GM12878 (cell line): ENCODE measurements around the gene BARD1. TPM values are rescaled to one million over a fixed set of nuclear protein-coding genes. Genes with fewer than 3 reads are reported as not detected.

Source experiments
- ATAC-seq: fragments of 200-7000 bp; cut with Tn5 transposase; 3 replicates; pipeline ENCODE4 v1.9.1; 2020; ENCODE audit warnings: mild to moderate bottlenecking, moderate library complexity
- BruUV-seq: library from RNA; stranded (reverse); fragments of 400-500 nt; replicated peaks from 2 replicates; lab custom pipeline; 2021; lab: Mats Ljungman, UMichigan
- CTCF ChIA-PET: fragments of 300-600 bp; sonication (Branson Sonifier 250); formaldehyde crosslinking; extraction: SDS; loops from one replicate; lab custom pipeline; 2021; ENCODE audit warnings: inconsistent platforms; lab: Yijun Ruan, JAX
- POLR2A ChIA-PET: fragments of 350-600 bp; formaldehyde crosslinking; extraction: SDS; loops from one replicate; lab custom pipeline; 2021; ENCODE audit warnings: inconsistent platforms; lab: Charles Lee
- RAD21 ChIA-PET: fragments of 300-600 bp; sonication (Branson Sonifier 250); formaldehyde crosslinking; loops from one replicate; lab custom pipeline; 2023; ENCODE audit warnings: antibody characterized with exemption; ENCODE audit not compliant: unreplicated experiment; lab: Charles Lee
- SMC1A ChIA-PET: fragments of 300-600 bp; sonication (Branson Sonifier 250); formaldehyde crosslinking; loops from one replicate; lab custom pipeline; 2023; ENCODE audit not compliant: unreplicated experiment, uncharacterized antibody; lab: Charles Lee
- DNase-seq: peaks from one replicate; pipeline ENCODE4 v3.0.0-alpha.2; 2011; ENCODE audit warnings: low read depth, low spot score
- FAIRE-seq: peaks from 3 replicates; lab custom pipeline; 2011; peaks lifted over from hg19 to GRCh38; lab: Jason Lieb, UNC
- H2AFZ ChIP-seq: 2 replicates; pipeline ENCODE4 v1.6.0; 2011; ENCODE audit warnings: low read depth, low read length, control low read depth; ENCODE audit not compliant: control insufficient read depth
- H3K27ac ChIP-seq: 2 replicates; pipeline ENCODE4 v1.5.1; 2011; ENCODE audit warnings: control low read depth; ENCODE audit not compliant: control insufficient read depth, insufficient read depth
- H3K27me3 ChIP-seq, 2 experiments: replicated peaks in 1 of 2; 2 replicates each; pipeline versions ENCODE4 v1.6.0 to v1.6.1; 2011; ENCODE audit warnings: low read length in 1 of 2; ENCODE audit not compliant: control insufficient read depth in 2 of 2, insufficient read depth in 2 of 2
- H3K36me3 ChIP-seq, 2 experiments: 2 replicates each; pipeline ENCODE4 v1.5.1; 2011; ENCODE audit warnings: low read length in 1 of 2; ENCODE audit not compliant: control insufficient read depth in 2 of 2, insufficient read depth in 2 of 2
- H3K4me1 ChIP-seq: 2 replicates; pipeline ENCODE4 v1.6.1; 2011; ENCODE audit warnings: mild to moderate bottlenecking, low read length, moderate library complexity, mixed read lengths; ENCODE audit not compliant: control insufficient read depth, insufficient read depth
- H3K4me2 ChIP-seq: 2 replicates; pipeline ENCODE4 v1.6.0; 2011; ENCODE audit warnings: control low read depth; ENCODE audit not compliant: control insufficient read depth, insufficient read depth
- H3K4me3 ChIP-seq: fragments of 200-600 bp; sonication (generic); 2 replicates; pipeline ENCODE4 v1.5.1; 2016
- H3K79me2 ChIP-seq: 2 replicates; pipeline ENCODE4 v1.6.0; 2011; ENCODE audit warnings: low read length; ENCODE audit not compliant: control insufficient read depth, insufficient read depth
- H3K9ac ChIP-seq: 2 replicates; pipeline ENCODE4 v1.8.0; 2011; ENCODE audit warnings: low read length, control low read depth, mixed read lengths; ENCODE audit not compliant: control insufficient read depth, insufficient read depth
- H3K9me3 ChIP-seq: replicated peaks from 3 replicates; pipeline ENCODE4 v1.5.1; 2011; ENCODE audit warnings: mild to moderate bottlenecking, low read length; ENCODE audit not compliant: control insufficient read depth, insufficient read depth
- H4K20me1 ChIP-seq: 2 replicates; pipeline ENCODE4 v1.6.0; 2011; ENCODE audit not compliant: control insufficient read depth, insufficient read depth
- ATF7 ChIP-seq: fragments of 450-650 bp; IDR thresholded peaks from 2 replicates; pipeline ENCODE4 v1.6.1; 2016; ENCODE audit warnings: low read depth, mild to moderate bottlenecking
- CHD1 ChIP-seq: IDR thresholded peaks from 2 replicates; pipeline ENCODE4 v1.6.1; 2012; ENCODE audit warnings: low read depth, low read length, improper control_type of control experiment
- EP300 ChIP-seq, 2 experiments: fragments of 150-350 bp in 1 of 2; IDR thresholded peaks; 2 replicates each; pipeline ENCODE4 v1.6.1; 2011 to 2012; ENCODE audit warnings: low read depth in 2 of 2, low read length in 2 of 2, borderline replicate concordance in 1 of 2, improper control_type of control experiment in 1 of 2, inconsistent platforms in 1 of 2; ENCODE audit not compliant: control insufficient read depth in 1 of 2
- MEF2A ChIP-seq: IDR thresholded peaks from 2 replicates; pipeline ENCODE4 v1.6.1; 2011; ENCODE audit warnings: low read depth, mild to moderate bottlenecking, low read length, moderate library complexity; ENCODE audit not compliant: insufficient read depth
- MEF2B ChIP-seq: fragments of 450-650 bp; IDR thresholded peaks from 2 replicates; pipeline ENCODE4 v1.6.1; 2018; ENCODE audit warnings: mild to moderate bottlenecking, moderate library complexity; ENCODE audit not compliant: partially characterized antibody, poor library complexity, severe bottlenecking
- MTA2 ChIP-seq: fragments of 450-650 bp; IDR thresholded peaks from 2 replicates; pipeline ENCODE4 v1.6.1; 2016; ENCODE audit warnings: low read depth, mild to moderate bottlenecking, moderate library complexity
- NFIC ChIP-seq: IDR thresholded peaks from 2 replicates; pipeline ENCODE4 v1.6.1; 2012; ENCODE audit warnings: low read depth, mild to moderate bottlenecking, inconsistent platforms, low read length, moderate library complexity
- NR2F1 ChIP-seq: fragments of 450-650 bp; conservative IDR thresholded peaks from 2 replicates; pipeline ENCODE4 v1.6.1; 2017; ENCODE audit warnings: mild to moderate bottlenecking
- POU2F2 ChIP-seq: IDR thresholded peaks from 3 replicates; pipeline ENCODE4 v1.6.1; 2011; ENCODE audit warnings: low read depth, mild to moderate bottlenecking, low read length, borderline replicate concordance
- STAT1 ChIP-seq: fragments of 450-650 bp; conservative IDR thresholded peaks from 2 replicates; pipeline ENCODE4 v1.6.1; 2014; ENCODE audit warnings: antibody characterized with exemption, mild to moderate bottlenecking
- ZNF622 ChIP-seq: fragments of 450-650 bp; IDR thresholded peaks from 2 replicates; pipeline ENCODE4 v1.6.1; 2017; ENCODE audit warnings: mild to moderate bottlenecking, inconsistent platforms
- in situ Hi-C: fragments of 300-500 bp; cut with MboI; formaldehyde crosslinking; loops from 9 replicates; pipeline ENCODE4 v1.14.3; 2018; ENCODE audit warnings: mixed read lengths
- intact Hi-C: fragments of 100-400 bp; cut with micrococcal nuclease; formaldehyde crosslinking; loops from one replicate; pipeline ENCODE4 v1.14.2; 2022; ENCODE audit not compliant: unreplicated experiment
- polyA plus RNA-seq, 11 experiments: library from polyadenylated mRNA; depleted of rRNA in 4 of 11; unstranded in 6 of 11; stranded (reverse) in 5 of 11; fragments of >200 nt; fragmentation: Nextera tagmentation in 4 of 11; fragmentation: Illumina TruSeq in 1 of 11; extraction: Ambion mirVana in 4 of 11; extraction: Trizol in 1 of 11; gene quantifications; 1 replicate in 1 of 11; 2 replicates in 10 of 11; pipeline versions ENCODE4 v1.2.1 to v1.2.3, GENCODE V29; 2011 to 2016; ENCODE audit warnings: inconsistent platforms in 2 of 11, missing spikeins in 2 of 11, low read depth in 1 of 11
- total RNA-seq, 4 experiments: library from RNA; depleted of rRNA in 3 of 4; stranded (reverse); fragments of >200 nt in 3 of 4; fragmentation: Illumina TruSeq in 1 of 4; extraction: Trizol in 1 of 4; gene quantifications; 2 replicates each; pipeline versions ENCODE4 v1.2.1 to v1.2.3, GENCODE V29; 2013 to 2021

BARD1 gene
- total and polyA plus RNA-seq, 10 of the 15 experiments (the other 5 are each of a cell fraction or from before 2014, with no cell fraction given): 15.3 to 45.7 (median 31.6) TPM

DNA sequence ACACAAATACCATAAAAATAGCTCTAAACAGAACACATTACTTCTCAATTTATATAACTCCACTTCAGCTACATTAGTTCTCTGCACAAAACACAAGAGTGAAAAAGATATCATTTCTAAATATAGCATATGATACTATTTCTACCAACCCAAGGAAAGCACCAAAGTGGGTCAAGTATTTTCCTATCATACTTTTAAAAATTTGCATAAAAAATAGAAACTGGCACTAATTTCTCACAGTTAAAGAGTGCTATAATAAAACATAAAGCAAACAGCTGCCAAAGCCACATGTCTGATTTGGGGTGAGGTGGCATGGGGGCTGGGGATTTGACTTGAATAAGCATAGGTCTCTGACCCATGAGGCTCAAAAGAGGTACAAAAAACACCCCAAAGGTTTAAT is 61.5 kb downstream of the BARD1 start:
- no peak for FAIRE-seq
- TF ChIP-seq ZNF622: no peak
- TF ChIP-seq POU2F2: peak; percentile 56; the same call in 1 of the 3 replicates
- peak; percentile 79 for TF ChIP-seq MEF2B
- TF ChIP-seq MEF2A: peak; percentile 71; the same call in 1 of the 2 replicates
- peak; percentile 47; the same call in 1 of the 2 replicates for TF ChIP-seq NFIC
- TF ChIP-seq NR2F1: peak; percentile 27; the same call in 1 of the 2 replicates
- TF ChIP-seq EP300 (IDR thresholded peaks at IDR 0.05; ENCODE audit: borderline replicate concordance in 1 of 2, control insufficient read depth in 1 of 2, low read depth in 2 of 2, low read length in 2 of 2): peak in 1 of 2 experiments; percentile 47; a peak in 1 of 4 replicates
- TF ChIP-seq MTA2: peak; percentile 31; the same call in 1 of the 2 replicates
- no peak for TF ChIP-seq STAT1
- TF ChIP-seq CHD1: no peak
- 0 out of 2 replicates have a peak, but pooled peaks have one; percentile 24 for TF ChIP-seq ATF7
- Histone ChIP-seq H3K36me3 (peaks cover 3 to 12% of the 10 kb centered on the region in 2 experiments), H3K27ac (no peak overlapping the region), H3K9ac (no peak overlapping the region), H3K4me2 (no peak overlapping the region), H3K79me2 (peaks cover 3% of the 10 kb centered on the region; the same call in 1 of the 2 replicates), H4K20me1 (no peaks in the 10 kb centered on the region), H3K4me1 (no peaks in the 10 kb centered on the region), H2AFZ (no peak overlapping the region), H3K27me3 (no peaks in the 10 kb centered on the region), H3K4me3 (no peak overlapping the region), H3K9me3 (no peaks in the 10 kb centered on the region; the same call in 1 of the 3 replicates)
- no TSS peak for BruUV-seq
- intact Hi-C loops (no loop called here), in situ Hi-C loops (loop anchor here (25.0 kb wide), 2 partner anchors 1511 to 1736 kb away; no protein-coding TSS in a partner anchor)
- SMC1A ChIA-PET: interaction anchor here (0.8 to 5.4 kb wide), 7 partner anchors 10 to 61 kb away, joined by 3 to 41 read pairs (median 10); partner anchors contain the start of gene BARD1
- RAD21 ChIA-PET: interaction anchor here (0.5 to 1.2 kb wide), 3 partner anchors 13 to 77 kb away, joined by 3 to 5 read pairs (median 3); no protein-coding TSS in a partner anchor
- POLR2A ChIA-PET: interaction anchor here (0.7 to 3.9 kb wide), 2 partner anchors 12 to 61 kb away, joined by 3 to 18 read pairs; partner anchors contain the start of gene BARD1
- DNase-seq: peak; percentile 40
- peak; percentile 78 for ATAC-seq
- CTCF ChIA-PET: interaction anchor here (0.9 to 2.6 kb wide), 3 partner anchors 10 to 384 kb away, joined by 3 to 9 read pairs (median 3); no protein-coding TSS in a partner anchor
